Natural killer cell (primary cell): ENCODE measurements around the gene MPPE1. TPM values are rescaled to one million over a fixed set of nuclear protein-coding genes. Genes with fewer than 3 reads are reported as not detected.
"Not testable (repeated sequence)": the region's sequence is repeated elsewhere in the genome, so short reads cannot be mapped to it uniquely, and the experiment has no call there.

Experiments
- ATAC-seq, 3 donors: fragments of 150-1000 bp in 2 of 3; fragments of 200-7000 bp in 1 of 3; cut with Tn5 transposase; 1 replicate in 1 of 3; 2 replicates in 2 of 3; pipeline ENCODE4 v1.10.0; 2021; ENCODE audit warnings: mild to moderate bottlenecking in 2 of 3, moderate library complexity in 2 of 3
- DNase-seq, 2 donors: peaks; one replicate each; pipeline versions ENCODE4 v3.0.0 to v3.0.0-alpha.2; 2013 to 2021; ENCODE audit warnings: mixed read lengths in 1 of 2
- H3K27ac ChIP-seq: one replicate; pipeline ENCODE4 v1.5.1; 2013; ENCODE audit warnings: mild to moderate bottlenecking, low read length
- H3K27me3 ChIP-seq: one replicate; pipeline ENCODE4 v1.6.1; 2013; ENCODE audit warnings: low read length; ENCODE audit not compliant: control insufficient read depth, insufficient read depth
- H3K36me3 ChIP-seq: one replicate; pipeline ENCODE4 v1.6.1; 2013; ENCODE audit warnings: low read length; ENCODE audit not compliant: control insufficient read depth, insufficient read depth
- H3K4me1 ChIP-seq: one replicate; pipeline ENCODE4 v1.6.1; 2013; ENCODE audit warnings: low read length; ENCODE audit not compliant: control insufficient read depth, insufficient read depth
- H3K4me3 ChIP-seq: one replicate; pipeline ENCODE4 v1.5.1; 2013; ENCODE audit warnings: low read length
- H3K9me3 ChIP-seq: one replicate; pipeline ENCODE4 v1.6.1; 2013; ENCODE audit warnings: low read length; ENCODE audit not compliant: control insufficient read depth, insufficient read depth
- H3K27ac Mint-ChIP-seq, 2 donors: one replicate each; pipeline ENCODE4 v1.8.0; 2022; ENCODE audit warnings: mild to moderate bottlenecking in 2 of 2, mixed read lengths in 2 of 2, moderate library complexity in 1 of 2
- H3K27me3 Mint-ChIP-seq, 2 donors: one replicate each; pipeline ENCODE4 v1.8.0; 2022; ENCODE audit warnings: low read depth in 2 of 2, mixed read lengths in 2 of 2
- H3K36me3 Mint-ChIP-seq: one replicate; pipeline ENCODE4 v1.8.0; 2022; ENCODE audit warnings: mixed read lengths
- H3K4me1 Mint-ChIP-seq, 2 donors: one replicate each; pipeline ENCODE4 v1.8.0; 2022; ENCODE audit warnings: mixed read lengths in 2 of 2
- H3K4me3 Mint-ChIP-seq: one replicate; pipeline ENCODE4 v1.8.0; 2022; ENCODE audit warnings: mild to moderate bottlenecking, moderate library complexity, mixed read lengths
- H3K9me3 Mint-ChIP-seq, 2 donors: one replicate each; pipeline ENCODE4 v1.8.0; 2022; ENCODE audit warnings: mixed read lengths in 2 of 2
- CTCF ChIP-seq: fragments of 200-600 bp; IDR thresholded peaks from one replicate; pipeline ENCODE4 v1.8.0; 2022; ENCODE audit warnings: antibody characterized with exemption
- WGBS: methylation state at CpG from one replicate; pipeline ENCODE4 v1.1.7; 2013; ENCODE audit warnings: missing lambda C conversion rate; ENCODE audit not compliant: insufficient coverage; 5-methylcytosine and 5-hydroxymethylcytosine counted together
- intact Hi-C: fragments of 100-400 bp; cut with micrococcal nuclease; formaldehyde crosslinking; loops from one replicate; pipeline ENCODE4 v1.14.2; 2022
- total RNA-seq, 4 donors: library from RNA; stranded (reverse); fragments of 120-200 nt in 1 of 4; gene quantifications; one replicate each; pipeline versions ENCODE4 v1.2.3 to v1.2.4, GENCODE V29; 2013 to 2022

MPPE1 gene
- total RNA-seq, 3 donors from 2014 or later (not counting 1 experiment from before 2014, with no cell fraction given), result 98.3 to 110 (median 105) TPM

GRCh38 chr18:11946756-11947155 is 38.6 kb upstream of the MPPE1 start:
- Histone ChIP-seq H3K4me3 (peak overlapping the region; percentile 43), H3K36me3 (no peaks in the 10 kb centered on the region), H3K9me3 (no peaks in the 10 kb centered on the region), H3K27me3 (no peaks in the 10 kb centered on the region), H3K27ac (no peak overlapping the region), H3K4me1 (peaks cover 14% of the 10 kb centered on the region)
- peak overlapping the region; percentile 85 to 91 for H3K27ac Mint-ChIP-seq
- H3K27me3 Mint-ChIP-seq, result no peaks in the 10 kb centered on the region
- intact Hi-C loops, result no loop called here
- 54% methylated on average over 2 of the region's 3 CpGs for WGBS
- H3K4me3 Mint-ChIP-seq, result peak overlapping the region; percentile 90
- TF ChIP-seq CTCF, result no peak
- H3K4me1 Mint-ChIP-seq, result peaks cover 19 to 25% of the 10 kb centered on the region in 2 donors
- ATAC-seq, result peak in 1 of 3 donors; percentile 13
- no peaks in the 10 kb centered on the region for H3K9me3 Mint-ChIP-seq
- H3K36me3 Mint-ChIP-seq, result no peaks in the 10 kb centered on the region
- DNase-seq, result no peak

GRCh38 chr18:11945834-11946659 is 37.9 kb upstream of the MPPE1 start:
- WGBS, result 93% methylated on average over 19 of the region's 22 CpGs
- intact Hi-C loops, DNase-seq, H3K36me3 Mint-ChIP-seq, H3K27me3 ChIP-seq, H3K4me3 ChIP-seq, H3K9me3 Mint-ChIP-seq, H3K9me3 ChIP-seq, H3K36me3 ChIP-seq, H3K27ac ChIP-seq, ATAC-seq, H3K27me3 Mint-ChIP-seq: not testable (repeated sequence)
- Mint-ChIP-seq H3K27ac (peak overlapping the region; percentile 85 to 91), H3K4me3 (peak overlapping the region; percentile 63), H3K4me1 (peaks cover 19 to 25% of the 10 kb centered on the region in 2 donors)
- peaks cover 14% of the 10 kb centered on the region for H3K4me1 ChIP-seq

- no peak for TF ChIP-seq CTCF
- Histone ChIP-seq H3K27ac (no peak overlapping the region), H3K27me3 (no peaks in the 10 kb centered on the region), H3K36me3 (no peaks in the 10 kb centered on the region), H3K9me3 (no peaks in the 10 kb centered on the region), H3K4me3 (no peak overlapping the region), H3K4me1 (peaks cover 14% of the 10 kb centered on the region)
- DNase-seq, result no peak
- peaks cover 19 to 25% of the 10 kb centered on the region in 2 donors for H3K4me1 Mint-ChIP-seq
- H3K36me3 Mint-ChIP-seq, result no peaks in the 10 kb centered on the region
- H3K9me3 Mint-ChIP-seq, result no peaks in the 10 kb centered on the region
- no peak overlapping the region for H3K4me3 Mint-ChIP-seq
- no peaks in the 10 kb centered on the region for H3K27me3 Mint-ChIP-seq
- H3K27ac Mint-ChIP-seq, result no peak overlapping the region
- ATAC-seq, result no peak
- 88% methylated on average over 4 of the region's 5 CpGs for WGBS
- intact Hi-C loops, result no loop called here
Measured at GRCh38 chr18:11944786-11945185, 36.7 kb upstream of the MPPE1 start.

GRCh38 chr18:11944252-11944651 is 36.1 kb upstream of the MPPE1 start:
- H3K36me3 Mint-ChIP-seq, result no peaks in the 10 kb centered on the region
- no peak overlapping the region for H3K4me3 Mint-ChIP-seq
- H3K27ac Mint-ChIP-seq, result no peak overlapping the region

More at GRCh38 chr18:11944252-11944651, 36.1 kb upstream of the MPPE1 start:
- WGBS, result 83% methylated on average over 3 of the region's 4 CpGs
- Mint-ChIP-seq H3K4me1 (peaks cover 19 to 25% of the 10 kb centered on the region in 2 donors), H3K9me3 (no peaks in the 10 kb centered on the region), H3K27me3 (no peaks in the 10 kb centered on the region)
- no peak for ATAC-seq
- intact Hi-C loops, result no loop called here
- Histone ChIP-seq H3K9me3 (no peaks in the 10 kb centered on the region), H3K36me3 (no peaks in the 10 kb centered on the region), H3K27ac (no peak overlapping the region), H3K4me1 (peaks cover 14% of the 10 kb centered on the region), H3K4me3 (no peak overlapping the region), H3K27me3 (no peaks in the 10 kb centered on the region)
- no peak for DNase-seq
- TF ChIP-seq CTCF, result no peak
